T-helper 2 cell treated with Interferon-gamma antibody and Interleukin-4, amounts not matched to agents 5 μg/mL and 100 μg/mL, for 36 hours (primary cell): ENCODE data around the gene A2M.

Experiments
- DNase-seq: peaks from one replicate; pipeline ENCODE4 v3.0.0; 2021; ENCODE audit warnings: low spot score
- H3K27ac Mint-ChIP-seq: one replicate; pipeline ENCODE4 v1.8.0; 2021; ENCODE audit warnings: mild to moderate bottlenecking, mixed read lengths
- H3K27me3 Mint-ChIP-seq: one replicate; pipeline ENCODE4 v1.8.0; 2021; ENCODE audit warnings: low read depth, mixed read lengths
- H3K36me3 Mint-ChIP-seq: one replicate; pipeline ENCODE4 v1.8.0; 2021; ENCODE audit warnings: low read depth, mixed read lengths
- H3K4me1 Mint-ChIP-seq: one replicate; pipeline ENCODE4 v1.8.0; 2021; ENCODE audit warnings: low read depth, mixed read lengths
- H3K4me3 Mint-ChIP-seq: one replicate; pipeline ENCODE4 v1.8.0; 2022; ENCODE audit warnings: mild to moderate bottlenecking, moderate library complexity, mixed read lengths
- H3K9me3 Mint-ChIP-seq: one replicate; pipeline ENCODE4 v1.8.0; 2021; ENCODE audit warnings: mixed read lengths

Gene A2M

GRCh38 chr12:9036227-9036626 lies 79.5 kb downstream of the A2M start:
- H3K9me3 Mint-ChIP-seq: no peaks in the 10 kb centered on the region
- no peak overlapping the region for H3K4me3 Mint-ChIP-seq
- peaks cover 17% of the 10 kb centered on the region for H3K27me3 Mint-ChIP-seq
- H3K36me3 Mint-ChIP-seq: no peaks in the 10 kb centered on the region
- H3K4me1 Mint-ChIP-seq: peaks cover 31% of the 10 kb centered on the region
- DNase-seq: no peak
- no peak overlapping the region for H3K27ac Mint-ChIP-seq

DNA sequence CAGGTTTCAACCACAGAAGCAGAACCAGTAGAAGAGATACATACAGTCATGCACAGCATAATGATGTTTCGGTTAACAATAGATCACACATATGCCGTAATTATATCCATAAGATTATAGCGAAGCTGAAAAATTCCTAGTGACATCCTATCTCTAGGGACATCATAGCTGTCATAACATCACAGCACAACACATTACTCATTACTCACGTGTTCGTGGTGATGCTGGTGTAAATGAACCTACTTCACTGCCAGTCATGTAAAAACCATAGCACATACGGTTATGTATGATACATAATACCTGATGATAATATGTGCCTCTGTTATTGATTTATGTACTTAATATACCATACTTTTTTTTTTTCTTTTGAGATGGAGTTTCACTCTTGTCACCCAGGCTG lies 81.6 kb downstream of the A2M start:
- no peak for DNase-seq
- Mint-ChIP-seq H3K4me1 (peaks cover 17% of the 10 kb centered on the region), H3K9me3 (no peaks in the 10 kb centered on the region), H3K36me3 (no peaks in the 10 kb centered on the region), H3K27ac (no peak overlapping the region), H3K27me3 (peaks cover 7% of the 10 kb centered on the region), H3K4me3 (no peak overlapping the region)

- H3K36me3 Mint-ChIP-seq: peaks cover 3% of the 10 kb centered on the region
- no peaks in the 10 kb centered on the region for H3K9me3 Mint-ChIP-seq
- peaks cover 5% of the 10 kb centered on the region for H3K27me3 Mint-ChIP-seq
- peaks cover 18% of the 10 kb centered on the region for H3K4me1 Mint-ChIP-seq
- DNase-seq: no peak
- H3K27ac Mint-ChIP-seq: no peak overlapping the region
- H3K4me3 Mint-ChIP-seq: no peak overlapping the region
Measured at GRCh38 chr12:9033265-9033887, 82.3 kb downstream of the A2M start.

GRCh38 chr12:9032202-9032964 lies 83.3 kb downstream of the A2M start:
- Mint-ChIP-seq H3K27me3 (peaks cover 3% of the 10 kb centered on the region), H3K36me3 (peaks cover 7% of the 10 kb centered on the region), H3K27ac (no peak overlapping the region), H3K4me3 (no peak overlapping the region), H3K4me1 (peaks cover 21% of the 10 kb centered on the region), H3K9me3 (no peaks in the 10 kb centered on the region)
- no peak for DNase-seq

DNA sequence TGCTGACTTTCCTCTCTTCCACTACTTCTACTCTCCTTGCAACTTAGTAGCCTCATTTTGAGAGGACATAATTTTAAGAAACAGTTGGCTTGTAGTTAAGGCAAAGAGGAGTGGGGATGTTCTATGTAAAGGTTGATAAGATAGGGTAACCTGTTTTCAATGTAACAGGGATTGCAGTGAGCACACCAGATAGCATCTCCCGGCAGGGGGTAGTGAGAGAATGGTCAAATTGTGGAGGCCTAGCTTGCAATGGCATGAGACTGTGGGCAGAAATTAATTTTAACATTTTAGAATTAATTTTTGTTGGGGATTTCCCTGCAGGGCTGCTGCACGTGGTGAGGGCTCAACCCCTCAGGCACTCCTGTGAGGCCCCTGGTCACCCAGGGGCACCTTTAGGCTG lies 84.9 kb downstream of the A2M start:
- Mint-ChIP-seq H3K9me3 (no peaks in the 10 kb centered on the region), H3K4me1 (peaks cover 19% of the 10 kb centered on the region), H3K27me3 (peaks cover 3% of the 10 kb centered on the region), H3K27ac (no peak overlapping the region), H3K36me3 (peaks cover 8% of the 10 kb centered on the region), H3K4me3 (no peak overlapping the region)
- no peak for DNase-seq

DNA sequence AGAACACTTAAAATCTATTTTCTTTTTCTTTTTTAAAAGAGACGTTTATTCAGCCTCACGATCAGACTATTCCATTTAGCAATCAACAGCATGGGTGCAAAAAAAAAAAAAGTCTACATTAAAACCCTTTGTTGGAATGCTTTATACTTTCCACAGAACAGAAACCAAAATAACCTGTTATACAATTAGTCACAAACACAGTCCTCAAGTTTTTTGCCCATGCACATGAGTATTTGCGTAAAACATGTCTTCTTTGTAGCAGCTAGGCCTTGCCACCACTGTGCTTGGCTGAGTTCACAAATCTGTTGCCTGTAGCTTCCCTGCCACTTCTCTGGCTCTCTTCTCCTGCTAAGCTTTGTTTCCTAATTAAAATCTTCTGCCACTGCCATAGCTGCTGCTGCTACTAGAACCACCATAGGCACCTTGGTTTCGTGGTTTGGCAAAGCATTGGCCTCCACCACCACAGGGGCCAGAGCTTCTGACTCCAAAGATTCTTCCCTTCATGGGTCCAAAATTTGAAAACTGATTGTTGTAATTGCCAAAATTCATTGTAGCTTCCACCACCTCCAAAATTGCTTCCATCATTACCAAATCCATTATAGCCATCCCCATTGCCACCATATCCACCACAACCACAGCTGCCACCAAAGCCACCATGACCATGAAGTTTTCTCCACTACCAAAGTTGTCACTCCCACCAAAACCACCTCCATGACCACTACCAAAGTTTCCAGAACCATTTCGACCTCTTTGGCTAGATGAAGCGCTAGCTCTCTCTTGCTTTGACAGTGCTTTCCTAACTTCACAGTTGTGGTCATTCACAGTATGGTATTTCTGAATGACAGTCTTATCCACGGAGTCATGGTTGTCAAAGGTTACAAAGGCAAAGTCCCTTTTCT lies 88.3 kb downstream of the A2M start:
- DNase-seq: peak; percentile 57
- H3K9me3 Mint-ChIP-seq: no peaks in the 10 kb centered on the region
- no peaks in the 10 kb centered on the region for H3K27me3 Mint-ChIP-seq
- peak overlapping the region; percentile 65 for H3K27ac Mint-ChIP-seq
- H3K36me3 Mint-ChIP-seq: peaks cover 10% of the 10 kb centered on the region
- peak overlapping the region; percentile 35 for H3K4me3 Mint-ChIP-seq
- H3K4me1 Mint-ChIP-seq: peaks cover 22% of the 10 kb centered on the region

DNA sequence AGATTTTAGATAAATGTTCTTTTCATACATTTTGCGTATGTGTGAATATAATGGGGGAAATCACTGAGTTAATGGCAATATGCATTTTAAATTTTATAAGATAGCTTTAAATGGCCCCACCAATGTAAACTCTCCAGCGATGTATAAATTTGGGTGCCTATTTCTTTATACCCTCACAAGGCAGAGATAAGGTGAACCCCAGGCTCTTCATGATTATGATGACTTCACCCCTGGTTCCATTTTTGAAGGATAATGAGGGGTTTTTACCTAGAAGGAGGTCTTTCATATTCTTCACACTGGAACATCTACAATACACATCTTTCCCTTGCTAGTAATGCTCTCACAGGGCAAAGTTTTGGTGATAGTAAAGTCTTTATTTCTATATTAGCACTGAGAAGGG lies 91.2 kb downstream of the A2M start:
- H3K27ac Mint-ChIP-seq: no peak overlapping the region
- no peak overlapping the region for H3K4me3 Mint-ChIP-seq
- H3K27me3 Mint-ChIP-seq: peaks cover 4% of the 10 kb centered on the region
- no peak for DNase-seq
- peaks cover 10% of the 10 kb centered on the region for H3K36me3 Mint-ChIP-seq
- H3K9me3 Mint-ChIP-seq: peaks cover 4% of the 10 kb centered on the region
- H3K4me1 Mint-ChIP-seq: peaks cover 19% of the 10 kb centered on the region

DNA sequence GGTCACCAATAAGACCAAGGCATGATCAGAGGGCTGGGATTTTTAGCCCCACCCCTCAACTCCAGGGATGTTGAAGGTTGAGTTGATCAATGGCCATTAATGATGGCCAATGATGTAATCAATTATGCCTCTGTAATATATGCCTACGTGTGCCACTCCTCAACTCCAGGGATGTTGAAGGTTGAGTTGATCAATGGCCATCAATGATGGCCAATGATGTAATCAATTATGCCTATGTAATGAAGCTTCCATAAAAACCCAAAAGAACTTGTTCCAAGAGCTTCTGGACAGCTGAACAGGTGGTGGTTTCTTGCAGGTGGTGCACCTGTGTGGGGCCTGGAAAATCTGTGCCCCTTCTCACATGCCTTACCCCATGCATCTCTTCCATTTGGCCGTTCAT lies 93.1 kb downstream of the A2M start:
- H3K4me3 Mint-ChIP-seq: no peak overlapping the region

More for the DNA sequence above, 93.1 kb downstream of the A2M start:
- Mint-ChIP-seq H3K27ac (no peak overlapping the region), H3K4me1 (peaks cover 12% of the 10 kb centered on the region), H3K27me3 (peaks cover 10% of the 10 kb centered on the region), H3K36me3 (peaks cover 7% of the 10 kb centered on the region), H3K9me3 (peaks cover 21% of the 10 kb centered on the region)
- DNase-seq: no peak
